Measurements from ENCODE around the gene LRRN2. TPM values are rescaled to one million over a fixed set of nuclear protein-coding genes. Genes with fewer than 3 reads are reported as not detected.

Gene LRRN2
- polyA plus RNA-seq, 1 of the 3 experiments (the other 2 are of a cell fraction), result not detected

DNA sequence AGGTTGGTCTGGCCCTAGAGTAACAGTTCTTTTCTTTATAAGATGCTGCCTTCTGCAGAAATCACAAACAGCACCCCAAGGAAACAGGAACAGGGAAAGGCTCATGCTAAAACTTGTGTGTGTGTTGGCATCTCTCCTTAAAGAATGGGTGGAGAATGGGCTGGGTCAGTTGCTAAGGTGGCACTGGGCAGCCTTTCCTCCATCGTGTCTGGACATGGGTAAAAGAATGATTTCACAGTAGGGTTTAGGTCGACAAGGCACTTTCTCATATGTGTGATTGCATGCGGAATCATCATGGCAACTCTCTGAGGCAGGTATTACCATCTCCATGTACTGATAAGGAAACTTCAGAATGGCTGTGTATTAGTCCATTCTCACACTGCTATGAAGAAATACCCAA is 40.3 kb downstream of the LRRN2 start:
- no peaks in the 10 kb centered on the region; the same call in 1 of the 2 replicates for H3K27me3 ChIP-seq (ENCODE audit: insufficient read depth)
- H3K36me3 ChIP-seq (replicated peaks in 1 of 2; ENCODE audit: control insufficient read depth in 1 of 2, insufficient read depth in 2 of 2, low read length in 1 of 2), result no peaks in the 10 kb centered on the region
- POLR2A ChIA-PET, result no interaction called here
- CTCF ChIA-PET, result interaction anchor here (1.1 to 4.3 kb wide), 5 partner anchors 9 to 162 kb away, joined by 3 to 24 read pairs (median 6); no protein-coding TSS in a partner anchor
- H3K9ac ChIP-seq, result no peak overlapping the region
- no peaks in the 10 kb centered on the region for H3F3A ChIP-seq (replicated peaks; ENCODE audit: insufficient read depth)
- no peaks in the 10 kb centered on the region for H4K20me1 ChIP-seq (ENCODE audit: insufficient read depth)
- no peaks in the 10 kb centered on the region for H3K9me3 ChIP-seq
- peaks cover 0 to 5% of the 10 kb centered on the region in 2 experiments; a peak in 1 of 4 replicates for H3K4me1 ChIP-seq (ENCODE audit: control insufficient read depth in 1 of 2, insufficient read depth in 2 of 2, low read depth in 1 of 2, low read length in 1 of 2)
- H2AFZ ChIP-seq (ENCODE audit: low read depth), result no peak overlapping the region
- no peak overlapping the region for H3K4me3 ChIP-seq (ENCODE audit: low read depth in 2 of 2, low read length in 1 of 2)
- no peak for DNase-seq
- no peak overlapping the region for H3K4me2 ChIP-seq
- no peak overlapping the region for H3K27ac ChIP-seq (ENCODE audit: low read depth in 2 of 2, low read length in 1 of 2)
- no peaks in the 10 kb centered on the region for H3K79me2 ChIP-seq (ENCODE audit: insufficient read depth)
- 45% methylated on average over 3 of the region's 3 CpGs for WGBS (ENCODE audit: low lambda C conversion rate)
- no peak for TF ChIP-seq RCOR1 (IDR thresholded peaks at IDR 0.05; ENCODE audit: low read length)
- no peak for TF ChIP-seq GABPA (IDR thresholded peaks at IDR 0.05; ENCODE audit: low read depth)
- no peak for TF ChIP-seq MXI1 (IDR thresholded peaks at IDR 0.05; ENCODE audit: low read depth, low read length)
- no peak for TF ChIP-seq FOXJ3 (CRISPR knock-in tag; IDR thresholded peaks at IDR 0.05)
- TF ChIP-seq, protein P1, sequence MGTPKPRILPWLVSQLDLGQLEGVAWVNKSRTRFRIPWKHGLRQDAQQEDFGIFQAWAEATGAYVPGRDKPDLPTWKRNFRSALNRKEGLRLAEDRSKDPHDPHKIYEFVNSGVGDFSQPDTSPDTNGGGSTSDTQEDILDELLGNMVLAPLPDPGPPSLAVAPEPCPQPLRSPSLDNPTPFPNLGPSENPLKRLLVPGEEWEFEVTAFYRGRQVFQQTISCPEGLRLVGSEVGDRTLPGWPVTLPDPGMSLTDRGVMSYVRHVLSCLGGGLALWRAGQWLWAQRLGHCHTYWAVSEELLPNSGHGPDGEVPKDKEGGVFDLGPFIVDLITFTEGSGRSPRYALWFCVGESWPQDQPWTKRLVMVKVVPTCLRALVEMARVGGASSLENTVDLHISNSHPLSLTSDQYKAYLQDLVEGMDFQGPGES (IDR thresholded peaks at IDR 0.05; ENCODE audit: low read depth, low read length), result no peak
- TF ChIP-seq, protein P2, sequence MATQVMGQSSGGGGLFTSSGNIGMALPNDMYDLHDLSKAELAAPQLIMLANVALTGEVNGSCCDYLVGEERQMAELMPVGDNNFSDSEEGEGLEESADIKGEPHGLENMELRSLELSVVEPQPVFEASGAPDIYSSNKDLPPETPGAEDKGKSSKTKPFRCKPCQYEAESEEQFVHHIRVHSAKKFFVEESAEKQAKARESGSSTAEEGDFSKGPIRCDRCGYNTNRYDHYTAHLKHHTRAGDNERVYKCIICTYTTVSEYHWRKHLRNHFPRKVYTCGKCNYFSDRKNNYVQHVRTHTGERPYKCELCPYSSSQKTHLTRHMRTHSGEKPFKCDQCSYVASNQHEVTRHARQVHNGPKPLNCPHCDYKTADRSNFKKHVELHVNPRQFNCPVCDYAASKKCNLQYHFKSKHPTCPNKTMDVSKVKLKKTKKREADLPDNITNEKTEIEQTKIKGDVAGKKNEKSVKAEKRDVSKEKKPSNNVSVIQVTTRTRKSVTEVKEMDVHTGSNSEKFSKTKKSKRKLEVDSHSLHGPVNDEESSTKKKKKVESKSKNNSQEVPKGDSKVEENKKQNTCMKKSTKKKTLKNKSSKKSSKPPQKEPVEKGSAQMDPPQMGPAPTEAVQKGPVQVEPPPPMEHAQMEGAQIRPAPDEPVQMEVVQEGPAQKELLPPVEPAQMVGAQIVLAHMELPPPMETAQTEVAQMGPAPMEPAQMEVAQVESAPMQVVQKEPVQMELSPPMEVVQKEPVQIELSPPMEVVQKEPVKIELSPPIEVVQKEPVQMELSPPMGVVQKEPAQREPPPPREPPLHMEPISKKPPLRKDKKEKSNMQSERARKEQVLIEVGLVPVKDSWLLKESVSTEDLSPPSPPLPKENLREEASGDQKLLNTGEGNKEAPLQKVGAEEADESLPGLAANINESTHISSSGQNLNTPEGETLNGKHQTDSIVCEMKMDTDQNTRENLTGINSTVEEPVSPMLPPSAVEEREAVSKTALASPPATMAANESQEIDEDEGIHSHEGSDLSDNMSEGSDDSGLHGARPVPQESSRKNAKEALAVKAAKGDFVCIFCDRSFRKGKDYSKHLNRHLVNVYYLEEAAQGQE (IDR thresholded peaks at IDR 0.05; ENCODE audit: low read depth, low read length), result no peak
- no peak for TF ChIP-seq SMC3 (IDR thresholded peaks at IDR 0.05; ENCODE audit: low read depth, low read length)
- TF ChIP-seq, protein P3, sequence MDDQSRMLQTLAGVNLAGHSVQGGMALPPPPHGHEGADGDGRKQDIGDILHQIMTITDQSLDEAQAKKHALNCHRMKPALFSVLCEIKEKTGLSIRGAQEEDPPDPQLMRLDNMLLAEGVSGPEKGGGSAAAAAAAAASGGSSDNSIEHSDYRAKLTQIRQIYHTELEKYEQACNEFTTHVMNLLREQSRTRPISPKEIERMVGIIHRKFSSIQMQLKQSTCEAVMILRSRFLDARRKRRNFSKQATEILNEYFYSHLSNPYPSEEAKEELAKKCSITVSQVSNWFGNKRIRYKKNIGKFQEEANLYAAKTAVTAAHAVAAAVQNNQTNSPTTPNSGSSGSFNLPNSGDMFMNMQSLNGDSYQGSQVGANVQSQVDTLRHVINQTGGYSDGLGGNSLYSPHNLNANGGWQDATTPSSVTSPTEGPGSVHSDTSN (IDR thresholded peaks at IDR 0.05), result no peak
- TF ChIP-seq FOSL2 (IDR thresholded peaks at IDR 0.05; ENCODE audit: borderline replicate concordance, low read depth), result no peak
- no peak for TF ChIP-seq YY1 (IDR thresholded peaks at IDR 0.05; ENCODE audit: low read depth)
- TF ChIP-seq, protein P4, sequence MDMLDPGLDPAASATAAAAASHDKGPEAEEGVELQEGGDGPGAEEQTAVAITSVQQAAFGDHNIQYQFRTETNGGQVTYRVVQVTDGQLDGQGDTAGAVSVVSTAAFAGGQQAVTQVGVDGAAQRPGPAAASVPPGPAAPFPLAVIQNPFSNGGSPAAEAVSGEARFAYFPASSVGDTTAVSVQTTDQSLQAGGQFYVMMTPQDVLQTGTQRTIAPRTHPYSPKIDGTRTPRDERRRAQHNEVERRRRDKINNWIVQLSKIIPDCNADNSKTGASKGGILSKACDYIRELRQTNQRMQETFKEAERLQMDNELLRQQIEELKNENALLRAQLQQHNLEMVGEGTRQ (IDR thresholded peaks at IDR 0.05; ENCODE audit: borderline replicate concordance, low read depth, low read length), result no peak
- no peaks in the 10 kb centered on the region for H3K9me2 ChIP-seq
